Stimulated activated CD4-positive, alpha-beta T cell treated with anti-CD3 and anti-CD28 coated beads, TNF-alpha, amount 100 ng/mL, for 1 hour (primary cell): Measurements from ENCODE around the gene PEX11B.

ENCODE experiments used
- DNase-seq, 3 donors: peaks; one replicate each; pipeline ENCODE4 v3.0.0-alpha.2; 2020; ENCODE audit warnings: low read depth in 3 of 3, low spot score in 1 of 3

Gene PEX11B

DNA sequence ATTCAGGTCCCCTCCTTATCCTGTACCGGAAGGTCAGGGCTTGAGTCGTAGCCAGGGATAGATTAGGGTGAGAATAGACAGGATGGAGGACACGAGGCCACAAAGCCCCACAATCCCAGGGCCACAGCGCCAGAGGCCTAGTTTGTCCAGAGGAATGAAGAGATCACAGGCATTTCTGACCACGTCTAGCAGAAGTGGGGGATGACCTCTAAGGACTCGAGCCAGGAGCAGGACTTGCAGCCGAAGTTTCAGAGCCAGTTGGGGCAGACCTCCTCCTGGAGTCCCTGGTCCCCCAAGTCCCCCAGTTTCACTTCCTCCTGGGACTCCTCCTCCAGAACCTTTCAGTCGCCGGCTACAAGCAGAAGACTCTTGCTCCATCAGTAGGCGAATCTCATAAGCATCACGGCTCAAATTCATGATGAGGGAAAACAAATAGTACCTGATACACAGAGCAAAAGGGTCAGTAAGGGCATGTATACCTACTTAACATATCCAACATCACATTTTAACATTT is 6.3 kb downstream of the PEX11B start:
- DNase-seq, result no peak

DNA sequence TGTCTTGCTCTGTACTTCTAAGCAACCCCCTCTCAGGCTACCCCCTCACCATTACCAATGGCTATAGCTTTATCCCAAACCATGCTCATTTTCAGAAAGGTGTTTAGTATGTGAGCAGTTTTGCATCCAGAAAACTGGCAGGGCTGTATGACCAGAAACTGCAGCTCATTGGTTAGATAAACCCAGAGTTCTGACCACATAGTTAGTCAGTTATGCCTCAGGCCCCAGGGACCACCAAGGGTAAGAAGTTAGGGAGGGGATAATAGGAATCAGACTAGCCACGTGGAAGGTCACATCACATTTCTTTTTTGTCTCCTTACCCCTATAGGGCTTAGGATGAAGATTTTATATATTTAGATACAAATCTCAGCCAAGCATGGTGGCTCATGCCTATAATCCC is 9.9 kb downstream of the PEX11B start:
- no peak for DNase-seq

DNA sequence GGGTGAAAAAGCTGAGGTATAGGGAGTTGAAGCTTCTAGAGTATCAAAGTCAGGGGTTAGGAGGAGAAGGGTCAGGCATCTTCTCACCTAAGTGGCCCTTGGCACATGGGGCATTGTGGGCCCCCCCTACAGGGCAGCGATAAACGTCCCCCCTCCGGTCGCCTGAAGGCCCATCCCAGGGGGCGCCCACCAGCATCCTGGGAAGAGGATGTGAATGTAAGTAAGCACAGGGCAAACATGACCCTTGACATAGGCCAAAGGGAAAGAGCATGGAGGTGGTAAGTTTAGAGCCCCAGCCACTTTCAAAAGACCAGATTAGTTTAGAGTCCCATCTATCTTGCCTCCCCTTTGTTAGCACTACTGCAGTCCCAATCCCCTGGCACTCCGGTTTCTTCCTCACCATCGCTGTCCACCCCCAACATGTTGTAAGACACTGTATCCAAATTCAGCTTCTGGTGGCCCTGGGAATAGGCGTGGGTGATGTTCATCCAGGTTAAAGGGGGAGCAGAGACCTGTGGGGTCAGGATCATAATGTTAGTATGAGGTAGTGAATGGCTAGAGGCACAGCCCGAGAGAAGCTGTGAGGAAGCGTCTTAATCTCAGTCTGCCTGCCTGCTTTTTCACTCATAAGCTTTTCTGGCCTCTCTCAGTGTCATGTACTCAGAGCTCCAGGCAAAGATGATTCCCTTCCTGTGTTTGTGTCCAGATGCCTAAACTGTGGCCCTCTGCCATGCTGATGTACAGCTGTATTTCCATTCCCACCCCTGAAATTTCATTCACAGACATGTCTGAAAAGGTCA is 11.4 kb downstream of the PEX11B start:
- no peak for DNase-seq

DNA sequence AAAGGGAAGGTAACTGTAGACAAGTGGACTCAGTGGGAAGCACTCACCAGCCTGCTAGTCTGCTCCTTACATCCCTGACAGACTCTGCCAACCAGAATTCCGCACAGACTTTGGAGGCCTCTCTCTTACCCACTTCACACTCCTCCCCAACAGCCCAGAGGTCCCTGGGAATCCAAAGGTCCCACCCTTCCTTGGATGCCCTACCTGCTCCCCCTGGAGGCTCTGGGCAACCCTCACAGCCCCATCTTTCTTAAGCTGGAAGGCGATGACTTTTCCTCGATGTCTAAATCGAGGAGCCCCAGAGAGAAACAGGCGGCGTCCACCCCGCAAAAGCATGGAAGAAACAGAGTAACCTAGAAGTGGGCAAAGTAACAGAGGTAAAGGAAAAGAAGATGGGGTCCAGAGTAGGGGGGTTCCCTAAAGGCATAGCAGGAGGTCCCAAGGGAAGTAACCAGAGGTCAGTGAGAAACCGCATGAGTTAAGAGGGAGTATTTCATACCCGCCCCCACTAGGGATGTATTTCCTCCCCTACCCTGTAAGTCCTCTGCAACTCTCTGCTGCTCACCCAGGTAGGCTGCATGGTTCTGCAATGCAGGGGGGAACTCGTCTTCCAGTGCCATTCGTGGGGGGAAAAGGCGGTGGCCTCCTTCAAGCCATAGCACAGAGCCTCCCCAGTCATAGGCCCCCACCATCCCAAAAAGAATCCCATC is 17.1 kb downstream of the PEX11B start:
- DNase-seq, result no peak

DNA sequence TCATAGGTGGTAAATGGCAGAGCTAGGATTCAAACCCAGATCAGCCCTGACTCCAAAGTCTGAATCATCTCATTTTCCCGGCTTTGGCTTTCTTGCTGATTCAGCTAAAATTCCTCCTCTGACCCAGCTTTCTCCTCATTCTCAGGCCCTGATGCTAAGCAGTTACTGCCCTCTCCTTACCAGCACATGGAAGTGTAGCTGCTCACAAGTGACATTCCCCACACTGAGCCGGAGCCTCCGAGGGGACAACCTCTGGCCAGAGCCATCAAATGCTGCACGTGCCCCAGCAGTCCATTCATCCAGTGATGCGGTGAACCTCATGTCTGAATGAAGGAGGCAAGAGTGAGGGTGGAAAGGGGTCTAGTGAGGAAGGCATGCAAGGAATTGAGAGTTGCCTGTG is 19.8 kb downstream of the PEX11B start:
- DNase-seq, result no peak

DNA sequence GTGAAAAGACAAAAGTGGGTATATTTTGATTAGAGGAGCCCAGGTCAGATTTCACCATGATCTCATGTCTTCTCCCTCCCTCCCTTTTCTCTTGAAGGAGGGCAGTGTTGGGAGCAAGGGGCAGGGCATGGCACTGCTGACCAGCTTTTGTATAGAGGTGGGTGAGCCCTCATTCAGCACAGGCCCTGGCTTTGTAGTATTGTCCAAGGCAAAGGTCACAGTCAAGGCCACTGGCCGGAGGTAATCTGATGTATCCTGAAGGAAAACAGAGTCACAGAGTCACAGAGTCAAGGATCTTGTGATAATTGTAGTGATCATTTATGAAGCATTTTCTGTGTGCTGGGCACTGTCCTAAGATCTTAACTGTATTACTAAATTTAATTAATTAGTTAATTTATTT is 20.5 kb downstream of the PEX11B start:
- no peak for DNase-seq

DNA sequence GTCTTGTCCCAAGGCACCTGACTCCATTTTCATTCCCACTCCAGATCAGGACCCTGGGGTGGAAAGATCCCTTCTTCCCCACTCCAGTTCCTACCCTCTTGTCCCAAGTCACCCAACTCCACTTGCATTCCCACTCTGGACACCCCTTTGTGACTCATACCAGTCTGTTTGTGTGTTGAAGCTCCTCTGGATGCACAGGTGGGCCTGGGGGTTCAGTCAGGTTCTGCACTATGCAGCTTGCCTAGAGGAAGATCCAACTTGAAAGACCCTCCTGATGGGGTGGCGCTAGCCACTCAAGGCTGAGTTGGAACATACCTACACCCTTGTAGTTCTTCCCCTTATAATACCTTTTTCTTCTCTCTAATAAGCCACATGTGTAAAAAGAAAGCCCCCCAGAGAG is 23.0 kb downstream of the PEX11B start:
- DNase-seq, result no peak

DNA sequence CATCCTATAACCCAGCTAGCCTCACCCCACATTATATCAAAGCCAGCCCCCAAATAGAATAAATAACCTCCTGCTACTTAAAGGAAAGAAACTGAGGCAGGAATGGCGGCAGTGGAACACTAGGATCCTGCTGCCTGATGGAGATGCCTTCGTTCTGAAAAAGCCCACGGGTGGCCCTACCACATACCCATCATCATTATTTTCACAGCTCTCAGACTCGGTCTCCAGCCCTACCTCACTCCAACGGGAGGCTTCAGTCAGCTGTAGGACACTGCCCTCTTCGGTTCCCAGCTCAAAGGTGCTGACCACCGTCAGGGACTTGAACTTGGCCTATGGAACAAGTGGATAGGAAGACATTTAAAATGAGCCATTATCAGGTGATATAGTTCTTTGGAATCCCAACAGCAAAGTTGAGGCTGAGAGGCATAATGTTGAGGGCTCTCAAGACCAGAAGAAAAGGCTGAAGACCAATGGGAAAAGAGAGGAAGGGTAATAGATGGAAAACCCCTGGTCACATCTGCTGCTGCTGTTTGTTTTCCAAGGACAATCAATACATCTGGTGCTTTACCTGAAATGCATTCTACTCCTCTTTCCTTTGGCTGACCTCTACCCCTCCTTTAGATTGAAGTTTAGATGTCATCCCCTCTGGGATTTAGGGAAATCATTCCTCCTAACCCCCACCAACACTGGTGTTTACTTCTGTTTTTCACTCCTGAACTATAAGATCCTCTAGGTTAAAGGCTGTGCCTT is 25.0 kb downstream of the PEX11B start:
- DNase-seq, result no peak

DNA sequence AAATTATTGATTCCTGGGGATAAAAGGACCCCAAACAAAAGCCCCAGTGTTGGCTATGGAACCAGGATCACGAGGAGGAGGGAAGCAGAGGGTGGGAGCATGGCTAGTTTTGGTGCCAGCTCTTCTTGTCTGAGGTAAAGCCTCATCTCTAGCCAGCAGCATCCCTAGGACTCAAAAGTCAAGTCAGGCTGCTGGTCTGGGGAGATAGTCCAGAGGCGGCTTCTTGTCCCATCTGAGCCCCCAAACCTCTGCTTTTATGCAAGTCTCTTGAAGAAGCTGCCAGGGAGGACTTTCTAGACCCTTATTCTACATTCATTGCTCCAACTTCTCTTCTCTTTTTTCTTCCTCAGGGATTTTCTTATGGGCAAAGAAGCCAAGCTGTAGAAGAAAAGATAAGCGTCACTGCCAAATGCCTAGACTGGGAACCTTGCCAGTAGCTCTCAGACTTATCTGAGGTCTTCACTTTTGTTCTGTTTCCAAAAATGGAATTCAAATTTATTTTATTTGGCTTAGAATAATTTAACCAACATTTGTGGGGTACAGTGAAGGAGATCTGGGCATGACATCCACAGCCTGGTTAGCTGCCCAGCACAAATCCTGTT is 25.9 kb downstream of the PEX11B start:
- no peak for DNase-seq

DNA sequence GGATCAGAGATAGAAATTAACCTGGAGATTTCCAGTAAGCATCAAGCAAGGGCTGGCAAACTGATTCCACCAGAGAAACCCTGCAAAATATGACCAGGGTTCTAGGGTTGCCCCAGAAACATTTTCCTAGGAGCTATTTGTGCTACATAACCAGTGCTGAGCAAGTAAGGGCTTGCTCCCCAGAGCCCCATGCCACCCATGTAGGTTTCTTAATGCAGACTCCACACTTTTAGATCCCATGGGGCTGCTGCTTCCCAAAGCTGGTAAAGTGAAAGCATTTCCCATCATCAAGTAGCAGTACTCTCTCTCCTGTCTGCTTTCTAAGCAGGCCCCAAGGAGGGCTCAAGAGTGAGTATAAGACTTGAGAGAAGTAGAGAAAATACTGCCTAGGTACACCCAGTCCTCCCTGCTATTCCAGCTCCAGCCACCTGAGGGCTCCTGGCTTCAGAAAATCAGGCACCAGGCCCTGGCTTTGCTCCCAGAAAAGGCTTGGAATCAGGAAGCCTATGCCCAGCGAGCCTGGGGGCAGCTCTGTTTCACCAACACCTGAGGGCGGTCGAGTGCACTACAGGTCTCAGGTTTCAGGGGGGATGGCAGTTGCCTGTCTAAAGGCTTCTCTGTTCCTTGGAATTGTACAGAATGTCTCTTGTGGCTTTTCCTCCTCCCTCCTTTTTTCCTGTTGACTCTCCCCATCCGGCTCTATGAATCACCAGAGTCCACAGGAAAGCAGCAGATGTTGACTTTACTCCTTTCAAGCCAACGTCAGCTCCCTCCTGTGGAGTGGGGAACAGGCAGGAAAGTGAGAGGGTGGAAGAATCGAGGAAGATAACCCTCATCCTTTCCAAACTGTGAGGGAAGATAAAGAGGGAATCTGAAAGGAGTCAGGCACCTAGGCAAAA is 26.7 kb downstream of the PEX11B start:
- DNase-seq, result peak in 2 of 3 donors; percentile 10 to 45

DNA sequence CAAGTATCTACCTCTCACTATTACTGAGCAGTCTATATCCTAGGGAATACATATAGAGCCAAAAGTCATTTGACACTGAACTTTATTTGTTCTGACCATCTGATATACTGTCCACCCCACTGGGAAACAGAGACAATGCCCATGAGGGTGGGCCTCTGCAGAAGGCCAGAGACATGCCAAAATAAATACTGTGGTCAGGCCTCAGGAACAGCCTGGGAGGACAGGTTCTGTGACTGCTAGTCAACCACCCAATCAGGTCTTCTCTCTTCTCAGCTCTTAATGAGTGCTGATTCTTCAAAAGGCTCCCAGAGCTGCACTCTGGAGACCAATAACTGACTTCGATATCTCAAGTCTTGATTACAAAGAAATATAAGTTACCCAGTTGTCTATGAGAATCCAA is 27.4 kb downstream of the PEX11B start:
- no peak for DNase-seq

DNA sequence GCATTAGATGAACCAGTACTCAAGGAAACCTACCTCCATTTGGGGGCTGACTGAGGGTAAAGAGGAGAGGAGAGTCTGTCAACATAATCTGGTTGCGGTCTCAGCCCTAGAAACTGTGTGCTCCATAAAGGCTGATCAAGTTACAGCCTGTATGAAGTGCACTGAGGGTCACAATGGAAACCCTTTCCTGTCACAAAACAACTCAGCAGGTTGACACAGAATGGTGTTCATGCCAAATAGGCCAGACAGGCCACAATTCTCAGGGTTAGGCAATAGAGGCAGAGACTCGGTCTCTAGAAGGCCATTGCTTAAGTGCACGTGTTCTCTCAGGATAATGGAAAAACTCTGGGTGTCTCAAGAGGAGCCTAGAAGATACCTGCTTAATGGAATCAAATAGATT is 28.8 kb downstream of the PEX11B start:
- no peak for DNase-seq

DNA sequence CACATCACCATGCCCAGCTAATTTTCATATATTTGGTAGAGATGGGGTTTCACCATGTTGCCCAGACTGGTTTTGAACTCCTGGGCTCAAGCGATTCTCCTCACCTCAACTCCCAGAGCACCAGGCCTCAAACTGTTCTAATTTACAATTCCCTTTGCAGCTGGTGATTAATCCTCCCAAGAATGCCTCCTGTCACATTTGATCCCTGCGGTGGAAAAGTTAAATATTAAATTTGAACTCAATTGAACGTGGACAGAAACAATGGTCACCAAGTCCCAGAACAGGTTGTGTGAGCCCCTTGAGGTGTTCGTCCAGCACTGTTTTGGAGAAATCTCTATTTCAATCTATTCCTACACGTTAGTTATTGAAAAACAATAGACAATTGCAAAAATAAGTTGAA is 30.9 kb downstream of the PEX11B start:
- no peak for DNase-seq

DNA sequence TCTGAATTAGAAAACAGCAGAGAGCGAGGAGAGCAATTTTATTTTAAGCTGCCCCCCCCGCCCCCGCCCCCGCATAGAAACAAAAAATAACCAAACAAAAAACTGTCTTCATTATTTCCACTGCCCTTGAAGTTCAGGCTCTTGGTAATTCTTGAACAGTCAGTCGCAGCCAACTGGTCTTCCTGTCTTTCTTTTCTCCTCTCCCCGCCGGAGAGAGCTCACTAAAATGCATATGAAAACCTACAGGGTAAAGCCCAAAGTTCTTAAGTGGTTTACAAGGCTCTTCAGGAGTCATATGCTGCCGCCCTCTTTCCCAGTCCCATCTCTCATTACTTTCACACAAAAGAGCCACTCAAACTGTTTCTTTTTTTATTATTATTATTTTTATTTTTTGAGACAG is 31.7 kb downstream of the PEX11B start:
- DNase-seq, result no peak

DNA sequence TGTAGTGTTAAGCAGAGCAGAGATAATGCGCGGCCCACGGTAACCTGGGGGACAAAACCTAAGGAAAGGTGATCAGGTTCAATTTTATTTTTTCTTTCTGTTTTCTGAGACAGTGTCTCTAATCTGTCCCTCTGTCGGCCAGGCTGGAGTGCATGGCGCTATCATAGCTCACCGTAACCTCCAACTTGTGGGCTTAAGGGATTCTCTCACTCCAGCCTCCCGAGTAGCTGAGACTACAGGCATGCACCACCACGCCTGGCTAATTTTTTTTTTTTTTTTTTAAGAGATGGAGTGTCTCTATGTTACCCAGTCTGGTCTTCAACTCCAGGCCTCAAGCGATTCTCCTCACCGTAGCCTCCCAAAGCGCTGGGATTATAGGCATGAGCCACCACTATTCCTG is 32.1 kb downstream of the PEX11B start:
- DNase-seq, result no peak

DNA sequence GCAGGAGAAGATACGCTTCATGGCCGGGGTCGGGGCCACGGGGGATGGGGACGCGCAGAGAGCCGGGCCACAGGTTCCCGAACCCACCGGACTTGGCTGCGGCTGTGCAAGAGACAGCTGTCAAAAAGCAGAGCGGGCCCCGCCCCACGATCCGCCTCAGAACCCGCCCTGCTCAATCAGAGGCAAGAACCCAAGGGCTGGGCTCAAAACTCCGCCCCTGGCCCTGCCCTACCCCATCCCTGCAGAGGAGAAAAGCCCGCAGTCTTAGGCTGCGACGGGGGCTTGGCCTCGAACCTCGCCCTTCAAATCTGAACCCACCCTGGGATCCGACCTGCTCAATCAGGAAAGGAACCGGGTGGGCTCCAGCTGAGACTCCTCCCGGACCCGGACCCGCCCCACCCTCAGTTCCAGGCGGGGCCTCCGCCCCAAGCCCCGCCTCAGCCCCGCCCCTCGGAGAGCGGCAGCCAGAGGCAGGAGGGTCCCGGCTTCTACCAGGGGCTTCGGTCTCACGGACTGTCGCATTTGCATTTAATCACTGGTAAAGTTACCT is 32.7 kb downstream of the PEX11B start, which contains the start of gene ANKRD35:
TSS of gene ANKRD35 (minus strand) at position 129 of the 550 bp plus-strand sequence. CDS start at position 21, 108 bp downstream.
- peak; percentile 49 to 78 (median 57) for DNase-seq

DNA sequence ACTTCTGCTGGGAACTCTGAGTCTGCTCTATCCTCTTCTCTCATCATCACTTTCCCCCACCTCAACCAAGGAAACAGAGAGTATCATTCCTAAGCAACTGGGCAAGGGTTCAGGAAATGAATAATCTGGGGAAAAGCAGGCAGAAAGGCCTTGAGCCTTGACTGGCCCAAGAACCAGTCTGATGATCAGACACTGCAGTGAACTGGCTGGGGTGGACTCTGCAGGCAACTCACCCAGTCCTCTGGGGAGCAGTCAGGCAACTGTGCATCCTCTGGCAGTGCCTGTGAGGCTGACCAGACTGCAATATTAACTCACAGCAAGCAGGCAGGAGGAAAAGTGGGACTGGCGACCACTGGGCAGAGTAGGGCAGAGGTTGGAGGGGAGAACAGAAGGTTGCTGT is 33.8 kb downstream of the PEX11B start:
- DNase-seq, result no peak

DNA sequence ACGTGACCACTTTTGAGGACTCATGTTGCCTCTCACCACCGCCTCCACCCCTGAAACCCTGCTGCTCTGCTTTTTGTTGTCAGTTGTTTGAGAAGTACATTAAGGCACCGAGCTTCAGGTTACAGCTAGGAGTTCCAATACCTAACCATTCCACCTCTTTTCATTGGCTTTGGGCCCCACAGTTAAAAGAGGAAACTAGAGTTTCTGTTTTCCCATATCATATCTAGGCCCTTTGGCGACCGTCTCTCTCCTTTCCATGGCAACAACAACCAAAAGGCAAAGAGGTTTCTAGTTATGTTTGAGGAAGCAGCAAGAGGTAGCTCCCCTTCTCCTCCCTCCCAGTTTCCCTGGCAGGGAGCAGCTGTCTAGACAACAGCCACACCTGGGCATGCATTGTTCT is 38.7 kb downstream of the PEX11B start:
- DNase-seq, result no peak

DNA sequence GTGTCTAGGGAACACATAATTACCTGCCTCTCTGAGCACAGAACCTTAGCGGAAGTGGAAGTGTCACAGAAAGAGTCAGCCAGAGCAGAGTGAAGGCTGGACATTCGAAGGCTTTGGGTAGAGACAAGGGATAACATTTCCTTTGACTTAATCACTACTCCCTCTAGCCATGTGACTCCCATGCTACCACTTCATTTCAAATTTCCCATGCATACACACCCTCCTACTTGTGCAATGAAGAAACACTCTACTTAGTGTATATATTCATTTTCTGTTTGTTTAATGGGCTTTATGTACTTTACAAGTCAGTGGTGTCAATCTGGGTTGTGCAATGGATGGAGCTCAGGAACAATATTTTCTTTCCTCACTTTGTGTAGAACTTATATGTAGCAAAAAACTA is 39.8 kb downstream of the PEX11B start:
- no peak for DNase-seq

DNA sequence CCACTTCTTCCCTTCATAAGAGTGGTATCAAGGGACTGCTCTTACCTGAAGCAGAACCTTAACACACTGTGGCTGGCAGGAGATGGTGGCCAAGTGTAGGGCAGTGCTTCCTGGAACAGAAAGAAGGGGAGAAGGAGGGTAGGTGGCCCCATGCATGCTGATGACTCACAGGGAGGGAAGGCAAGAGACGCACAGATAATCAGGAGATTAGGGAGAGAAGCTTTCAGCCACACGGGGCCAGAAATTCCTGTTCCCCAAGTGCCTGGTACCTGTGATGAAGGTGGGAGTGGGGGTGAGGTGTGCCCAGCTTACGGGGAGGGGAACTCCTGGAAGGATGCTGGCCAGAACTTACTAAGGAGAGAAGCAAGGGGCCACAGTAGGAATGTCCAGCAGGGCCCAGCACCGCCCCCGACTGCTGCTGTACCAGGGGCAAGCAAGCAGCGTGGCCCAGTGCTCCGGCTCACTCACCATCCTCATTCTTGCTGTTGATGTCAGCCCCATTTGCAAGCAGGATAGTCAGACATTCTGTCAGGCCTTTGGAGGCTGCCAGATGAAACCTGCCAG is 40.5 kb downstream of the PEX11B start:
- DNase-seq, result no peak
